A549 (cell line): ENCODE data around the gene PRIMA1.

Source experiments
- ELK1 ChIP-seq: fragments of 150-350 bp; IDR thresholded peaks from 2 replicates; pipeline ENCODE4 v1.6.1; 2014; ENCODE audit warnings: low read depth, mild to moderate bottlenecking, low read length
- EP300 ChIP-seq, 2 experiments: fragments of >200 bp; sonication (Bioruptor Twin); formaldehyde crosslinking; IDR thresholded peaks; 2 replicates in 1 of 2; 3 replicates in 1 of 2; pipeline ENCODE4 v1.6.1; 2016 to 2017
- JUNB ChIP-seq: fragments of >200 bp; sonication (Bioruptor Twin); formaldehyde crosslinking; IDR thresholded peaks from 2 replicates; pipeline ENCODE4 v1.6.1; 2016
- POLR2A ChIP-seq: IDR thresholded peaks from 2 replicates; pipeline ENCODE4 v1.6.1; 2012; ENCODE audit warnings: mild to moderate bottlenecking, low read length
- TF ChIP-seq, protein P1 (sequence below): fragments of 200-600 bp; sonication (generic); IDR thresholded peaks from 2 replicates; pipeline ENCODE4 v1.6.1; 2016; ENCODE audit warnings: antibody characterized with exemption, mild to moderate bottlenecking, moderate library complexity
- TF ChIP-seq, protein P2 (sequence below): fragments of >200 bp; sonication (Bioruptor Twin); formaldehyde crosslinking; IDR thresholded peaks from 3 replicates; pipeline ENCODE4 v1.5.1; 2016
- TF ChIP-seq, protein P3 (sequence below): IDR thresholded peaks from 2 replicates; pipeline ENCODE4 v1.6.1; 2012

- TF ChIP-seq, protein P1, sequence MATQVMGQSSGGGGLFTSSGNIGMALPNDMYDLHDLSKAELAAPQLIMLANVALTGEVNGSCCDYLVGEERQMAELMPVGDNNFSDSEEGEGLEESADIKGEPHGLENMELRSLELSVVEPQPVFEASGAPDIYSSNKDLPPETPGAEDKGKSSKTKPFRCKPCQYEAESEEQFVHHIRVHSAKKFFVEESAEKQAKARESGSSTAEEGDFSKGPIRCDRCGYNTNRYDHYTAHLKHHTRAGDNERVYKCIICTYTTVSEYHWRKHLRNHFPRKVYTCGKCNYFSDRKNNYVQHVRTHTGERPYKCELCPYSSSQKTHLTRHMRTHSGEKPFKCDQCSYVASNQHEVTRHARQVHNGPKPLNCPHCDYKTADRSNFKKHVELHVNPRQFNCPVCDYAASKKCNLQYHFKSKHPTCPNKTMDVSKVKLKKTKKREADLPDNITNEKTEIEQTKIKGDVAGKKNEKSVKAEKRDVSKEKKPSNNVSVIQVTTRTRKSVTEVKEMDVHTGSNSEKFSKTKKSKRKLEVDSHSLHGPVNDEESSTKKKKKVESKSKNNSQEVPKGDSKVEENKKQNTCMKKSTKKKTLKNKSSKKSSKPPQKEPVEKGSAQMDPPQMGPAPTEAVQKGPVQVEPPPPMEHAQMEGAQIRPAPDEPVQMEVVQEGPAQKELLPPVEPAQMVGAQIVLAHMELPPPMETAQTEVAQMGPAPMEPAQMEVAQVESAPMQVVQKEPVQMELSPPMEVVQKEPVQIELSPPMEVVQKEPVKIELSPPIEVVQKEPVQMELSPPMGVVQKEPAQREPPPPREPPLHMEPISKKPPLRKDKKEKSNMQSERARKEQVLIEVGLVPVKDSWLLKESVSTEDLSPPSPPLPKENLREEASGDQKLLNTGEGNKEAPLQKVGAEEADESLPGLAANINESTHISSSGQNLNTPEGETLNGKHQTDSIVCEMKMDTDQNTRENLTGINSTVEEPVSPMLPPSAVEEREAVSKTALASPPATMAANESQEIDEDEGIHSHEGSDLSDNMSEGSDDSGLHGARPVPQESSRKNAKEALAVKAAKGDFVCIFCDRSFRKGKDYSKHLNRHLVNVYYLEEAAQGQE: no peak
- TF ChIP-seq, protein P2, sequence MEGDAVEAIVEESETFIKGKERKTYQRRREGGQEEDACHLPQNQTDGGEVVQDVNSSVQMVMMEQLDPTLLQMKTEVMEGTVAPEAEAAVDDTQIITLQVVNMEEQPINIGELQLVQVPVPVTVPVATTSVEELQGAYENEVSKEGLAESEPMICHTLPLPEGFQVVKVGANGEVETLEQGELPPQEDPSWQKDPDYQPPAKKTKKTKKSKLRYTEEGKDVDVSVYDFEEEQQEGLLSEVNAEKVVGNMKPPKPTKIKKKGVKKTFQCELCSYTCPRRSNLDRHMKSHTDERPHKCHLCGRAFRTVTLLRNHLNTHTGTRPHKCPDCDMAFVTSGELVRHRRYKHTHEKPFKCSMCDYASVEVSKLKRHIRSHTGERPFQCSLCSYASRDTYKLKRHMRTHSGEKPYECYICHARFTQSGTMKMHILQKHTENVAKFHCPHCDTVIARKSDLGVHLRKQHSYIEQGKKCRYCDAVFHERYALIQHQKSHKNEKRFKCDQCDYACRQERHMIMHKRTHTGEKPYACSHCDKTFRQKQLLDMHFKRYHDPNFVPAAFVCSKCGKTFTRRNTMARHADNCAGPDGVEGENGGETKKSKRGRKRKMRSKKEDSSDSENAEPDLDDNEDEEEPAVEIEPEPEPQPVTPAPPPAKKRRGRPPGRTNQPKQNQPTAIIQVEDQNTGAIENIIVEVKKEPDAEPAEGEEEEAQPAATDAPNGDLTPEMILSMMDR: no peak
- TF ChIP-seq JUNB (no peak), POLR2A (no peak), EP300 (IDR thresholded peaks at IDR 0.05) (no peak), ELK1 (no peak)
- TF ChIP-seq, protein P3, sequence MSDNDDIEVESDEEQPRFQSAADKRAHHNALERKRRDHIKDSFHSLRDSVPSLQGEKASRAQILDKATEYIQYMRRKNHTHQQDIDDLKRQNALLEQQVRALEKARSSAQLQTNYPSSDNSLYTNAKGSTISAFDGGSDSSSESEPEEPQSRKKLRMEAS: no peak
Measured at GRCh38 chr14:93725993-93726392, 62.3 kb downstream of the PRIMA1 start.
